ENCODE measurements around the gene CEP164.

CEP164 gene

DNA sequence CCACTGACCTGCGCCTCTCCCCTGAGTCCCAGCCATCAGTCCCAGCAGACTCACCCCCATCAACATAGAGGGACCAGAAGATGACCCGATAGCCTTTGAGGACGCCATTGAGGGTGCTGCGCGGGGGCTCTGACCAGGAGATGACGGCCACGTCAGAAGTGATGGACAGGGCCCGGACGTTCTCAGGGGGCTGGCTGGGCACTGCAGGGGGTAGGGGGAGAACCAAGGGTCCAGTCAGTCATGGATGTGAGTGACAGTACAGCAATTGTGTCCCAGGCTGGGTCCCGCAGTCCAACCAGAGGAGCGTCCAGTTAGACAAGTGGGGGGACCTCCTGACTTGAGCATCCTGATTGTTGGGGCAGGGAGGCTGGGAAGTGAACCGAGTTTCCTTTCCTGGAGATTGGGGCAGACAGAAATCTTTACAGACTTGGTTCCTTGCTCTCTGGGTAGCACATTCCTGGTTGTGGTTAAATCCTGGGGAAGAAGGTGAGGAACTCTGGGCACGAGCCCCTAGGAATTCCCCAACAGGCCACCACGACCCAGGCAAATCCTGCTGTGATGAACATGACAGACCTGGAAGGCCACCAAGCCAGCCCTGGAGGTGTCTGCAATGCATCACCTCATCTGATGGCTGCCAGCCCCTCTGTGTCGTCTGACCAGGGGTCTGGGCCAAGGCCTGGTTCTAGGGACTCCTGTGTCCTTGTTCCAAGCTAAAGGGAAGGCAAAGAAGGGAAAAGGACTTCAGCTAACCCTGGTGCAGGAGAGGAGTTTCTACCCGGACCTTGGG is 133.9 kb downstream of the CEP164 start:
- no peak for DNase-seq (ENCODE audit: low read depth in 2 of 2)

- no peak for DNase-seq (ENCODE audit: low read depth in 2 of 2)
Measured at GRCh38 chr11:117462183-117462863, 134.7 kb downstream of the CEP164 start.

DNA sequence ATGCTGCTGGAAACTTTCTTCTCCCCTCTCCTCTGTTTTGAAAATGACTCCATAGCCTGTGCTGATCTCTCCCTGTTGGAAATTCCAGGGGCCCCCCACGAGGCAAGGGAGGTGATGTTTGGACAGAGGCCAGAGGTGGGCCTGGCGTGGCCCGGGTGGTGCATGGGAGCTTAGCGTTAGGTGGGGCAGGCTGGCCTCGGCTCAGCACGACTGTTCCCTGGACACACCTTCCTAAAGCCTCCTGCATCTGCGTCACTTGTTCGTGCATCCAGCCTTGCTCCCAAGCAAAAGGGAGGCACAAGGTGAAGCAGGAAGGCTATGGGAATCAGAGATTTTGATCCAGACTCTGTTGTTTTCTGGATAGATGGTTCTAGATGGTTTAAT is 135.2 kb downstream of the CEP164 start:
- DNase-seq (ENCODE audit: low read depth in 2 of 2) = no peak

Measured in stimulated activated CD8-positive, alpha-beta memory T cell treated with anti-CD3 and anti-CD28 coated beads, Interleukin-7, amount 100 ng/mL, for 4 hours (primary cell).